Inflammatory macrophage treated with lipopolysaccharide for 4 hours (primary cell): Measurements from ENCODE around the gene AGMO.
"Not testable (repeated sequence)": the region's sequence is repeated elsewhere in the genome, so short reads cannot be mapped to it uniquely, and the experiment has no call there.

Experiments used
- DNase-seq: peaks from one replicate; pipeline ENCODE4 v3.0.0-alpha.2; 2020

AGMO gene

DNA sequence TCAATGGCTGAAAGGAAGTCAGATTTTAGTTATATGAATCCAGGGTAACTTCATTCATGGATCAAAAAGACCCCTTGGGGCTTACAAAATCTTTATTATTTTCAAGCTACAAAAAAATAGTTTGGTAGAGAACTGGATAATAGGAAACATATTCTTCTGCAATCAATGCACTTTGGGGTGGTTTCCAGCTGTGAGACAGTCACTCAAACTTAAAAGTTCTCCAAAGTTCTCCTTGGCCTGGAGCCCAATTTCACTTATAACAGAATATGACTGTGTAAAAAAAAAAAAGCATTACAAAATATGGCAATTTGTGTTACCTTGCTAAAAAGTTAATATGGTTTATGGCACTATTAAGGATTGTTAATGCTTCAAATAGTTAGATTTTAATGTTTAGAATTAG lies 255.5 kb downstream of the AGMO start:
- DNase-seq = no peak

DNA sequence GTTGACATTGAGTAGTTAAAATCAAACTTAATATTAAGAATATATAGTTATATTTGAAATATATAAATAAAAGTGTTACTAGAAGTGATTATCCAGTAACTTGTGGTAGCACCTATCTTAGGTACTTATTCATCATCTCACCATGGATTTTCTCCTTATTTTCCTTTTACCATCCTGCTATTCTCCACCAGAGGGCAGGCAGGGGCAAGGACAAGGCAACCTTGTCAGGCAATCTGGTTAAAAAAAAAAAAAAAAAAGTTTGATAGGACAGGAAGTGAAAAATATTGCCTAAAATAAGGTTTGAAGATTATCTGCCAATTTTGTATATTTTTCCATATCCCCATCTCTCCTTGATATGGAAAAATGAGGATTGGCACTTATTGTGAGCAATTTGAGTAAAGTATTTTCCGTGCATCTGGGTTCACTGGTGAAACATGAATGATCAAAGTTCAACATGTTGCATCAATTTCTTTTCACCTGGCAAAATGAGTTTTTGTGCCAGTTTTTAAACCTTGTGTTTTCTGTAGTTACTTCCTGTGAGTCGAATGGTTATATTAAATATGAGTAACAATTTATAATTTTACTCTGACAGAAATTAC lies 256.7 kb downstream of the AGMO start:
- peak; percentile 35 for DNase-seq

DNA sequence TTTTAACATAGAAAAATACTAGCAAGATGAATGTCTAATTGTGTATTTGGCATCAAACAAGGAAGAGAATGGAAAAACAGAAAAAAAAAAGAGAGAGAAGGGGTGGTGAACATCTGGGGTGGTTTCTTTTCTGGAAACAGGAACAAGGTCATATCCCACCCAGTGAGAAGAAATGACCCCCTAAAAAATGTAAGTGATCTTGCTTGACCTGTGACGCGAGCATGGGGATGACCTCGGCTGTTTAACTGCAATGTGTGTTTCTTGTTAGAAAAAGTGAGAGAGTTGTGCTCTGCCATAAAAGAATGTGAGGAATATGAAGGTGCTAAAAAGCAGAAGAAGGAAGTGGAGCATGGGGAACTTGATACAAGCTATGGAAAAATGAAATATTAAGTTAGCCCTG lies 258.5 kb downstream of the AGMO start:
- no peak for DNase-seq

DNA sequence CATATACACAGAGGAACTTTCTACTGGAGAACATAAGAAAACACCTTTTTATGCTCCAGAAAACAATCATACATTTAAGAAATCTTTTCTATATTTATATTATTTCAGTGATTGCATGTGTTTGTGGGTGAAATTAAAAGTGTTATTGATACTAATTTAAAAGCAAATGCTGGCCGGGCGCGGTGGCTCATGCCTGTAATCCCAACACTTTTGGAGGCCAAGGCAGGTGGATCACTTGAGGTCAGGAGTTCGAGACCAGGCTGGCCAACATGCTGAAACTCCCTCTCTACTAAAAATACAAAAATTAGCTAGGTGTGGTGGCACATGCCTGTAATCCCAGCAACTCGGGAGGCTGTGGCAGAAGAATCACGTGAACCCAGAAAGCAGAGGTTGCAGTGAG lies 260.8 kb downstream of the AGMO start:
- not testable (repeated sequence) for DNase-seq

DNA sequence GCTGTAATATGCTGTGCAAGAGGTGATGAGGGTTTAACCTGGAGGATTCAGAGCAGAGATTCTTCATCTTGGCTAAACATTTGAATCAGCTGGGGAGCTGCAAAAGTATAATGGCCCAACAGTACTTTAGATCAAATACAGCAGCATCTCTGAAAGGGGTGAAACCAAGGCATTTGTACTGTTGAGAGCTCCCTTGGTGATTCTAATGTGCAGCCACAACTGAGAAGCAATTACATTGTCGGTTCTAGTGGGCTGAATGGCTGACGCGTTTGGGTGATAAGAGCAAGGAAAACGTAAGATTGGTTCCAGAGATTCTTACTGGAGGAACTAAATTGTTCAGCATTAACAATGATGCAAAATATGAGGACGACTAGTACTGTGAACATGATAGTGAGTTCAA lies 269.7 kb downstream of the AGMO start:
- no peak for DNase-seq

DNA sequence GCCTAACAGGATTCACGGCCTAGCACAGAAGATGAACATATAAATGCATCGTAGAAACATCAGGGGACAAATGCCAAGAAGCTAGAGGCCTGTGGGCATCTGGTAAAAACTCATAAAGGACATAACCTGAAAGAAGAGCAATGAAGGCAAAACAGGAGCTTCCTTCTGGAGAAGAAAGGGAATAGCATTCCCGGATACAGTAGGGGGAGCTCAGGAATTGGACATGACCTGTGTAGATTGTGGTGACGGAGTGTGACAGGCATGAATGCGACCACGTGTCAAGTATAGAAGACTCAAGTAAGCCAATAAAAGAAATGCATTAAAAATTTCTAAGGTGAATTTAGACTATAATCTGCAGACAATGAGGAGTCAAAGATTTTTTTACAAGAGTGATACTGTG lies 270.1 kb downstream of the AGMO start:
- no peak for DNase-seq

DNA sequence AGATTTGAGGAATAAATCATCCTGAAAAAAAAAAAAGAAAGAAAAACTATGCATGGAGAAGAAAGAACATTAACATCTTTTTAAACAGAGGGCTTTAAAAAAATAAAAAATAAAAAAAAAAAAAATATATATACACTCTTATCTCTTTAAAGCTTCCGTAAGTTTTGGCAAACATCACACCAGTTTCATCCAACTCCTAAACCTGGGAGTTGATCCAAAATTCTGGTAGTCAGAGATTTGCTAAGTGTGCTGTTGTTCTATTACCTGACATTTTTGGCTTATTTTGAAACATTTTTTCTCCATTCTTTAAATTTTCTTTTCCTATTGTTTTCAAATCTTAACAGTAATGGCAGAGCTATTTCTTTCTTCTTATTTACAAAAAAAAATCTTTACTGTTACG lies 273.1 kb downstream of the AGMO start:
- no peak for DNase-seq

DNA sequence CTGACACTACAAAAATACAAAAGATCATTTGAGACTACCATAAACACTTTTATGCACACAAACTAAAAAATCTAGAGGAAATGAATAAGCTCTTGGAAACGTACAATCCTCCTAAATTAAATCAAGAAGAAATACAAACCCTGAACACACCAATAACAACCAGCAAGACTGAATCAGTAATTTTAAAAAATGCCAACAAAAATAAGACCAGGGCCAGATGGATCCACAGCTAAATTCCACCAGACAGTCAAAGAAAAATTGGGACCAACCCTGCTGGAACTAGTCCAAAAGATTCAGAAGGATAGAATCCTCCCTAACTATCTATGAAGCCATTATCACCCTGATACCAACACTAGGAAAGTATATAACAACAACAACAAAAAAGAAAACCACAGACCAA lies 277.4 kb downstream of the AGMO start:
- DNase-seq = no peak

DNA sequence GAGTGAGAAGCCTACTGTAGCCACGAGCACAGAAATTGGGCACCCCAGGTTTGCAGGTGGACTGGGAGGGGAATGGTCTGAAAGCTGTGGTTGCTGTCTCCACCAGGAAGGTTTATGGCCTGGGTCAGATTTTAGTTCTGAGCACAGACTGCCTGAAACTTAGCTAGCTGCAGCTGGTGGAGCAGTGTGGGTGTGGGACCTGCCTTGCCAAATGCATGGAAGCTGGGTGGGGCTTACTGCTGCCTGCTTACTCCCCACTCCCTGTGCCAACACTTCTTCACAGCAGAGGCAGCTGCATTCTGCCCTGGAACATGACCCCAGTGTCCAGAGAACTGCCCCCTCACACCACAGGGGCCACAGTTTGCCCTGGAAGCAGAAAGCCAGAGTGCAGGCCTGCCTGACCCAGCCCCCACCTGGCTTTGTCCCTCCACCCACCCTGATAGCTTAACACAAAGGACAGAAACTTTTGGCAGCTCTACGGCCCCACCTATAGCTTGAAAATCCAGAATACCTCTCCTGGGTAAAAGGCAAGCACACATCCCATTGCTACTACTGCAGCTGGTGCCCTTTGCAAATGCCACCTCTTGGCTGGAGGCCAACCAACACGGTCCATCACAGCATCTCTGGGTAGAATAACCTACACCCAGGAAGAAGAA lies 281.6 kb downstream of the AGMO start:
- DNase-seq = no peak

DNA sequence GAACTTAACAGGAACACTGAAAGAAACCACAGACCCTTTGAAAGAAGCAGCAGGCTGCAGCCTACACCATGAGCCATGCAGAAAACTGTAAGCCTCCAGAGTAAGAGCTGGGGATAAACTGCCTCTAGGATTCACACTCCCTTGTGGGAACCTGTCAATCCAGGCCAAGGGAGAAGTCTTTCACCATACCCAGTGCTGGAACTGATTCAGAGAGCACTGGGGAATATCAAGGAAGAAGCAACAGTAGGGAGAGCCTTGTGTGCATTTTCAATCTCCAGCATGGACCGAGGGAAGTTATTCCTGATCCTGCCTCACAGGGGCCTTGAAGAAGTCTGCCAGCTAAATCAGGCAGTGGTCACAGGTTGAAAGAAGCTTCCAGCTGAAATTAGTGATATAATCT lies 282.2 kb downstream of the AGMO start:
- DNase-seq = no peak

DNA sequence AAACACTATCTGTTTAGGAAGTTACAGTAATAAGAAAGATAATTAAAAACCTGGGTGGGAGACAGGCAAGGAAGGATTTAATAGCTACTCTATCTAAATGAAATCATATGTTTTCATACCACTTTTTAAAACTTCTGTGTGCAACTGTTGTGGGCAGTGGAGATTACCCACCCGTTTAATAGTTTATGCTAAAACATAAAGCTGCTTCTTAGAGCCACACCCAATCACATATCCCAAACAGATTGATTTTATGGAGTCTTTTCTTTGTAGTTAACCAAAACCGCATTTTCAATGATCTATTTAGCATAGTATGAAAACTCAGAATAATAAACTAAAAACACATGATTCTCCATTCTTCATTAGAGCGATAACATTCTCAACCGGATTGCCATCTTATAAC lies 304.1 kb downstream of the AGMO start:
- DNase-seq = no peak

DNA sequence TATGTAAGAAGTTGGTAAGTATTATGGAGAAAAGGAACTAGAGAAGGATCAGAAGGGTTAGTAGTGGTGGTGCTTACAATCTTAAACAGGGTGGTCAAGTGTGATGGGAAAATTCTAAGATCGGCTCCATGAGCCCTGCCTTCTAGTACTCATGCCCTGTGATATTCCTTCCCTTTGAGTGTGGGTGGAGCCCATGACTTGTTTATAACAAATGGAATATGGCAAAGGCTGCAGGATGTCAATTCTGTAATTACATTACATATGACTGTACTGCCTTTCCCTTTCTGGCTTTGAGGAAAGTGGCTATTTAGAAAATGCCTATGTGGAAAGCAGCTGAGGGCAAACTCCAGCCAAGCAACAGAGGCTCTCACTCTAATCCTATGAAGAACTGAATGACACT lies 309.6 kb downstream of the AGMO start:
- no peak for DNase-seq

DNA sequence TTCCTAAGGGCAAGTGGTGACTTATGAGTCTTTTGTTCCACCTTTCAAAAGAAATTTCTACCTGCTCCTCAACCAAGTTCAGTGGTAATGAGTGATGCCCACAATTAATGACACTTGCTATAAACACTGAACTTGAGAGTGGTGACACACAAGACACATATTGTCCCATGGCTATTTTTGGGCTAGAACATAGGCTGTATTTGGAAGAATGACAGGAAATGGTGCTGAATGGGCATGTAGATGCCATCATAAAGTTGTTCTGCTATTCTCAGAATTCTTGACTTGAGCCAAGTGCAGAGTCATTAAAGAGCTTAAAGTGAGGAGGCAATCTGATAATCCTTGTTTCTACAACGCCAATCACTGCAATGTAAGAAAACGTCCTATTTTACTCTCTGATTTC lies 313.3 kb downstream of the AGMO start:
- no peak for DNase-seq

DNA sequence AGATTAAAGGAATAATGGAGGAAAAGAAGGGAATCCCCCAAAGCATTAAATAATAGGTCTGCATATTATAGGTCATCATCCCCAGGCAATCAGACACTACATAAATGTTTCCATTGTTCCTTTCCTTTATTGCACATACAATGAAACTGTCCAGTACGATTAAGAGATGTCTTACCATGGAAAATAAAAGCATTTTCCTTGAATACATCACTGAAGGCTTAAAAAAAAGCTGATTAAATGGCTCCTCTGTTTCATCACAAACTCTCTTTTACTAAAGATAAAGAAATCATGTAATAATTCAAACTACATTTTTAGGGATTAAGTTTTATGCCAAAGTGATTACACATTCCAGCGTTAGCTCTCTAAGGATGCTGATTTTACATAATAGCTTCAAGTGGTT lies 316.0 kb downstream of the AGMO start:
- DNase-seq = no peak

DNA sequence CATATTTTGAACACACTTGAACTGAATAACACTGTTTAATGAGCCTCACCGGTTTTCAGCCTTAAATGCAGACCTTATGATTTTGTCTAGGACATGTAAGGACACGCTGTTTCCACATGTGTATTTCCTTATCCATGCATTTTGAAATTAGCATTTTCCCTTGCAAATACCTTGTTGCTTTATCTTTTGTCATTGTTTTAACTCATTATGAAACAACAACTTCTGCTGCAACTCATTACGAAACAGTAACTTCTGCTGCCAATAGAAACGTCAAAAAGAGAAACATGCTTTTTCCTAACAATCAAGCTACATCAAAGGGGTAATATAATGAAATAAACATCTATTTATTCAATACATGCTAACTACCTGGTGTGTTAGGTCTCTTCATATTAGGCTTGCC lies 322.0 kb downstream of the AGMO start:
- DNase-seq = peak; percentile 60

DNA sequence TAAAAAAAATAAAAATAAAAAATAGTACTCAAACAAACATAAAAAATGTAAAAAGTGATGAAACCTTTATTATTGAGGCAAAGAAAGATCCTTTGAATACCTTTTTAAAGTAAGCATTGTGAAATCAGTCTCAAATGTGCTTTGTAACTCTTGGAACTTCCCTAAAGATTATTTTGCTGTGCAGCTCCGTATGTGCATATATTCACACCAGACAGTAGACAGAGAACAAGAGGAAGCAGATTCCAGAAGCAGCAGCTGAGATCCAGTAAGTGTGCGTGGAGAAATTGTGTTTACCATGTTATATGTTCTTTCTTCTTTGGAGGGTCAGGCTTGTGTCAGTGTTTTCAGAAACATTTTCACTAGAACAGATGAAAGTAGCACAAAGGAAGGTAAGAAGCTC lies 324.9 kb downstream of the AGMO start:
- DNase-seq = peak; percentile 33

DNA sequence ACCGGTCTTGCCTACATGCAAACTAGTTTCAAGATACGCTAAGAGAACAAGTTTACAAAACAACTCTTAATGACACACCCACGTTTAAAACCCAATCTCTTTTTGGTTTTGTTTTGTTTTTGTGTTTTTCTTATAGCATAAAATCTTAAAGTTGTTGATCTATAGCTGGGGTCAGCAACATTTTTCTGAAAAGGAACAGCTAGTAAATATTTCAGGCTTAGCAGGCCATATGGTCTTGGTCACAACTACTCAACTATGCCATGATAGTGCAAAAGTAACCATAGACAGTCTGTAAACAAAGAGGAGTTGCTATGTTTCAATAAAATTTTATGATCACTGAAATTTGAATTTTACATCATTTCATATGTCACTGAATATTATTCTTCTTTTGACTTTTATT lies 327.4 kb downstream of the AGMO start:
- no peak for DNase-seq

DNA sequence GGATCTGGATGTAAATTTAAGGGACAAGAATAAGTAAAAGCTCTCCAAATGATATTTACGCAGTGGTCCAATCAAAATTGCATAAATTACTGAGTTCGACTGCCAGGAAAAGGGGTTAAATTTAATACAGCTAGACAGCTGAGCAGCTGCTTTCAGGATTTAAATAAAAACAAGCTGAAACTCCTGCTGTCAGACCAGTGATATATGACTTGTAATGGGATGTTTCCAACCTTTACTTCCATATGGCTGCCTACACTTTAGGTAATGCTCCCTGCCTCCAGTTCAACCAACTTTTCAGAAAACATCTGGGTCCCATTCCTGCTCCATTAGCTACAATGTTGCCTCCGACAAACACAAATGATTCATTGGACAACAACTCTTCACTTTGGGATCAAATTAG lies 333.0 kb downstream of the AGMO start:
- DNase-seq = no peak

DNA sequence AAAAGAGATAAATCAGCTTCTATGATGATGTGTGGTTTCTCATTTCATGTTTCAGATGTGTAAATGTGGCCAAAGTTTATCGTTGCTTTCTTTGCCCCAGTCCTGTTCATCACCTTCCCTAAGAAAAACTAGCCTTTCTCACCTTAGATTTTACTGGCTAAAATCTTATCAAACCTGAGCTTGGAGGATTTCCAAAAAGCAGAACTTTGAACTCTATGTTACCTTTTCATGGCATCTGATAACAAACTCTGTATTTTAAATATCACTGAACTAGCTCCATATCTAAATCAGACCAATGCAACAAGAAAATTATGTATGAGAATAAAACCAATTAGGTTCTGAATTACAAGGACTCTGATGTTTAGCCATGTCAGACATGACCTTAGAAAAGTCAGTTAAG lies 335.8 kb downstream of the AGMO start:
- DNase-seq = no peak

DNA sequence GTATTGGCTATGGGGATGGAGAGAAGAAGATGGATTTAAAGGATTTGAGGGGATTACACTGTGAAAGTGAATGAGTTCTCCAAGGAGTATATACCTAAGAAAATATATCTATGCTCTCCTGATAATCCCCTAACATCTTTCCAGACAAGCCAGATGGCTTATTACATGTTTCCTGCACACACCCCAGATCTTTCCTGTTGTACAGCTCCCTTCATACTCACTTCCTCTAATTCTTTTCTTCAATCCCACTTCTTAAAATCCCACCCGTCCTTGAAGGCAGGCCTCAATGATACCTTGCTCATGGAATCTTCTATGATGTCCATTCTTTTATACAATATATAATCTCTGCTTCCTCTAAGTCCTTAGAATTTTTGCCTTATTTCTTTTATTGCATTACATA lies 342.1 kb downstream of the AGMO start:
- no peak for DNase-seq

DNA sequence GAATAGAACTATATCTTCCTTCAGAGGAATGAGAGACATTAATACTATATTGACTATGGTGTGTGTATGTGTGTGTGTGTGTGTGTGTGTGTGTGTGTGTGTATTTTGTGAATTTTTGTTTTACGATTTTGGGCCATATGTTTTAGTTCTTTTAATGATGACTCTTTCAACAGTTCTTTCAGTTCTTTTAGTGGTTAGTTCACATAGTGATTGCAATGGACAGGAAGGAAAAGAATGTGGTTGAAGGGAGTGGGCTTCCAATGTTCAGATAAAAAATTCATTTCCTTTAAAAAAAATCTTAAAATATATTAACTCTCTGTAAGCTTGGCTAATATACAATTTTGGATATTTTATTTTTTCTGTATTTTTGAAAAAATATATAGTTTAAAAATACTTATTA lies 343.6 kb downstream of the AGMO start:
- no peak for DNase-seq

DNA sequence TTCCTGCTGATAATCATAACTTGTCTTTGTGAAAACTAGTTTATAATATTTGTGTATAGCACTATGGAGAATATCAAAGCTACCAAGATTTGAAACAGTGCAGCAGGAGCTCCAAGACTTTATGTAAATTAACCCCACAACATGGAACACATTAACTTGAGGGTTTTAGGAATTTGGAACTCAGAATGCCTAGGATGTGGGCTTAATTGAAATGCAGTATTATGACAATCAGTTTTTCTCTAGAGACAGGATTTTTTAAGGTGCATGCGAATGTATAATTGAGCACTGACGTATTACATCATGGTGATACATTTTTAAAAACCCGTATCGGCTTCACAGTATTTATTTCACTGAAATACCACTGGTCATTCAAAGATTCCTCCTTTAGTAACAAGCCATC lies 346.2 kb downstream of the AGMO start:
- no peak for DNase-seq

DNA sequence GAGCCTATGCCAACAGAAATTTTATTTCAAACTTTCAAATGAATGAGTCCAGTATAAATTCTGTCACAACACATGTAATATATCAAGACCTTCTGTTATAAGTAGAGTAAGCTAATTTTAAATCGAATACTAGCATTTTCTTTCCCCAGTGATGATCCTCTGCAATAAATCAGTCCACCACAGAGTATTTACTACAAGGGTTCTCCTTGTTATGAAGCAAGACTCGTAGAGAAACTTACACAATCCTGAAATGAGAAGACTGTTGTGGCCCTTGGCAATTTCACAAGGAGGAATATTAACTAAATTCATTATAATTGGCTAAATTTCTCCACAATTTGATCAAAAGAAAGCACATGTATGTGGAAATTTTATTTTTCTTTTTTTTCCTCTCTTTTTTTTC lies 346.8 kb downstream of the AGMO start:
- DNase-seq = no peak

DNA sequence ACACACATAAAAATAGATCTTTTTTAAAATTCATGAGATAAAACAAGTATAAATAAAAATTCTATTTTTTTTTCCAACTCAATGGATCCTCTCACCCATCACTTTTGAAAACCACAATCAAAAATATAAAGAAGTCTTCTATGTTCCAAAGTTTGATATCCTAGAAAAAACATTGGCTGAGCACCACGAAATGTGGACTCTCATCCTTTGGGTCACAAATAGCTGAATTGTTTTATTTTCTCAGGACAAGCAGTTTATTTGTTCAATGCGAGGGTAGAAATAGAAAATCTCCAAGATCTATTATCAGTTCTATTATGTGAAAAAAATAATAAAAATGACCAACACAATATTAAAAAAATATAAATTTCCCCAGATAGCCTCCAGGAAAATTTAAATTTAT lies 348.7 kb downstream of the AGMO start:
- no peak for DNase-seq

DNA sequence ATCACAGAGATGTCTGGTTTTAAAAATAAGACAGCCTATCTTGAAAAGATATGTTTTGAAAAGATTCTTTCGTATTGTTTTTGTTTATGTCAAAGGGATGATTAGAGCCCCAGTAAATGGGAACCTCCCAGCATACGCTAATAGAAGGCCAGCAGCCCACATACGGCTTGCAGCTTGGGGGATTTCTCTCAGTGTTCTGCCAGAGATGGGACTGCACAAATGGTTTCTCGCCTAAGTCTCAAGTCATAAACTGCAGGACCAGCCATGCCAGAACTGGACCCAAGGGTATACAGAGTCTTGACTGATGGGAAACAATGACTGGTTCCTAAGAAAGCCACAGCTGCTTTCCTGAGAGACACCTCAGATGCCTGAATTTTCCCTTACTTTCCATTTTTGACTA lies 352.4 kb downstream of the AGMO start:
- no peak for DNase-seq

DNA sequence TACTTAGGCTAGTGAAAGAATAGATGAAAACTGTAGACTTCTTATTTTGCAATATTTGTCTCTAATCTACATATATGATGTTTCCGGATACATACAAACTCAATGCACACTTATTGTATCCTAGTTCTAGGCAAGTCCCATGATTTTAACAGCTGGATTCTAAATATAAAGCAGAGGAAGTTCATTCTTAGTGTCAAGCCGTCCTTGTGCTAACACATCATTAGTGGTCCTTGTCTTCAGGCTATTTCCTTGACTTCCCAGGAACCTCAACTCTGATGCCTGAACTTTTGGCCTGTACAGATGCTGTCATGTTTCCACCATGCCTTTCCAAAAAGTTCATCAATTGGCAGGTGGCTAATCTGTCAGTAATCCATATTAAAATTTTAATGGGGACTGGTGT lies 357.4 kb downstream of the AGMO start:
- no peak for DNase-seq
